PC-9 (cell line): ENCODE measurements around the gene TGDS. TPM values are rescaled to one million over a fixed set of nuclear protein-coding genes. Genes with fewer than 3 reads are reported as not detected.
A peak's percentile ranks its signal among the peaks of the same experiment; 100 is the strongest.

Experiments used
- BruUV-seq: library from RNA; stranded (reverse); fragments of 400-500 nt; replicated peaks from 2 replicates; lab custom pipeline; 2021; lab: Mats Ljungman, UMichigan
- CTCF ChIA-PET: fragments of 300-600 bp; sonication (Branson Sonifier 250); formaldehyde crosslinking; loops from one replicate; lab custom pipeline; 2022; ENCODE audit warnings: antibody characterized with exemption; lab: Charles Lee
- POLR2A ChIA-PET: fragments of 300-600 bp; sonication (Branson Sonifier 250); formaldehyde crosslinking; loops from one replicate; lab custom pipeline; 2022; ENCODE audit warnings: antibody characterized with exemption; ENCODE audit not compliant: unreplicated experiment; lab: Charles Lee
- DNase-seq, 2 experiments: peaks; one replicate each; pipeline versions ENCODE4 v3.0.0 to v3.0.0-alpha.2; 2015 to 2022; ENCODE audit warnings: mixed read lengths in 1 of 2
- H2AFZ ChIP-seq: fragments of 200-600 bp; sonication (generic); 2 replicates; pipeline ENCODE4 v1.8.1; 2017; ENCODE audit warnings: antibody characterized with exemption
- H3F3A ChIP-seq: fragments of 200-600 bp; sonication (generic); 2 replicates; pipeline ENCODE4 v1.8.1; 2017; ENCODE audit warnings: antibody characterized with exemption, mild to moderate bottlenecking, low read depth; ENCODE audit not compliant: insufficient read depth
- H3K27ac ChIP-seq: fragments of 200-600 bp; sonication (generic); 2 replicates; pipeline ENCODE4 v1.6.1; 2016; ENCODE audit warnings: mixed run types
- H3K27me3 ChIP-seq: fragments of 200-600 bp; sonication (generic); 2 replicates; pipeline ENCODE4 v1.6.1; 2016; ENCODE audit warnings: low read depth, mixed run types; ENCODE audit not compliant: insufficient read depth
- H3K36me3 ChIP-seq: fragments of 200-600 bp; sonication (generic); 2 replicates; pipeline ENCODE4 v1.6.1; 2016; ENCODE audit warnings: low read depth, mixed run types
- H3K4me1 ChIP-seq: fragments of 200-600 bp; sonication (generic); replicated peaks from 2 replicates; pipeline ENCODE4 v1.6.1; 2016; ENCODE audit warnings: mixed run types; ENCODE audit not compliant: insufficient read depth
- H3K4me2 ChIP-seq: fragments of 200-600 bp; sonication (generic); 2 replicates; pipeline ENCODE4 v1.6.1; 2017; ENCODE audit warnings: mixed run types
- H3K4me3 ChIP-seq: fragments of 200-600 bp; sonication (generic); 2 replicates; pipeline ENCODE4 v1.6.1; 2016; ENCODE audit warnings: mixed run types
- H3K79me2 ChIP-seq: fragments of 200-600 bp; sonication (generic); 2 replicates; pipeline ENCODE4 v1.6.1; 2017; ENCODE audit warnings: low read depth, mixed run types
- H3K9me2 ChIP-seq: fragments of 200-600 bp; sonication (generic); 2 replicates; pipeline ENCODE4 v1.8.1; 2017; ENCODE audit warnings: mild to moderate bottlenecking; ENCODE audit not compliant: insufficient read depth
- H3K9me3 ChIP-seq: fragments of 200-600 bp; sonication (generic); 2 replicates; pipeline ENCODE4 v1.8.1; 2016; ENCODE audit warnings: low read depth; ENCODE audit not compliant: insufficient read depth
- H4K20me1 ChIP-seq: fragments of 200-600 bp; sonication (generic); 2 replicates; pipeline ENCODE4 v1.8.1; 2017; ENCODE audit not compliant: insufficient read depth
- EZH2 ChIP-seq: fragments of 200-600 bp; sonication (generic); IDR thresholded peaks from 2 replicates; pipeline ENCODE4 v1.8.0; 2017; ENCODE audit warnings: antibody characterized with exemption, low read depth
- intact Hi-C: fragments of 100-400 bp; cut with micrococcal nuclease; formaldehyde crosslinking; loops from one replicate; pipeline ENCODE4 v1.10.0; 2022; ENCODE audit not compliant: unreplicated experiment
- total RNA-seq: library from RNA; stranded (reverse); gene quantifications from 2 replicates; pipeline ENCODE4 v1.2.3, GENCODE V29; 2021
- TF ChIP-seq, protein P1 (sequence below): fragments of 200-600 bp; sonication (generic); conservative IDR thresholded peaks from 2 replicates; pipeline ENCODE4 v1.6.1; 2017; ENCODE audit warnings: mixed run types, antibody characterized with exemption, mild to moderate bottlenecking, moderate library complexity

Gene TGDS
- total RNA-seq, 1 experiment from 2014 or later: 6.2 TPM

DNA sequence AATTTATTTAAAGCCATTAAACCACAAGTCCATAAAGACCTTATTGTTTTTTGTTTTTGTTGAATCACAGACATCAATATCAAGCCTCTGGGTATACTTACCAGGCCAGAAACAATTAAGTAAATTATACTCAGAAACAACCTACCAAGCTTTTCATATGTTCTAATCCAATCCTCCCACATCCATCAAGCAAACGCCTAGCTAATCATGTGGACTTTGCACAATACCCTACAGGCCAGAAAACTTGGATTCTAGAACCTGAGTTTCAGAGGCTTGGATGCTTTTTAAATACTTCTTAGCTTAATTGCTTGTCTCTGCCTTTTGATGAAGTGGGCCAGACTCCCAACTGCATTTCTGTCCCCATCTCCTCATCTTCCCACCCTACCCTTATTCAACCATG lies 39.9 kb downstream of the TGDS start:
- Histone ChIP-seq H3K9me2 (no peaks in the 10 kb centered on the region), H3K79me2 (no peaks in the 10 kb centered on the region), H3K4me2 (no peak overlapping the region), H3K4me1 (peaks cover 5% of the 10 kb centered on the region), H4K20me1 (no peaks in the 10 kb centered on the region), H3K9me3 (no peaks in the 10 kb centered on the region), H3K36me3 (no peaks in the 10 kb centered on the region), H3K27me3 (no peaks in the 10 kb centered on the region), H3F3A (0 out of 2 replicates have a peak, but pooled peaks cover 2% of the 10 kb centered on the region), H3K4me3 (no peak overlapping the region), H2AFZ (no peak overlapping the region), H3K27ac (no peak overlapping the region)
- BruUV-seq: no TSS peak
- TF ChIP-seq EZH2: no peak
- TF ChIP-seq, protein P1, sequence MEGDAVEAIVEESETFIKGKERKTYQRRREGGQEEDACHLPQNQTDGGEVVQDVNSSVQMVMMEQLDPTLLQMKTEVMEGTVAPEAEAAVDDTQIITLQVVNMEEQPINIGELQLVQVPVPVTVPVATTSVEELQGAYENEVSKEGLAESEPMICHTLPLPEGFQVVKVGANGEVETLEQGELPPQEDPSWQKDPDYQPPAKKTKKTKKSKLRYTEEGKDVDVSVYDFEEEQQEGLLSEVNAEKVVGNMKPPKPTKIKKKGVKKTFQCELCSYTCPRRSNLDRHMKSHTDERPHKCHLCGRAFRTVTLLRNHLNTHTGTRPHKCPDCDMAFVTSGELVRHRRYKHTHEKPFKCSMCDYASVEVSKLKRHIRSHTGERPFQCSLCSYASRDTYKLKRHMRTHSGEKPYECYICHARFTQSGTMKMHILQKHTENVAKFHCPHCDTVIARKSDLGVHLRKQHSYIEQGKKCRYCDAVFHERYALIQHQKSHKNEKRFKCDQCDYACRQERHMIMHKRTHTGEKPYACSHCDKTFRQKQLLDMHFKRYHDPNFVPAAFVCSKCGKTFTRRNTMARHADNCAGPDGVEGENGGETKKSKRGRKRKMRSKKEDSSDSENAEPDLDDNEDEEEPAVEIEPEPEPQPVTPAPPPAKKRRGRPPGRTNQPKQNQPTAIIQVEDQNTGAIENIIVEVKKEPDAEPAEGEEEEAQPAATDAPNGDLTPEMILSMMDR: no peak
- CTCF ChIA-PET: no interaction called here
- POLR2A ChIA-PET: no interaction called here
- DNase-seq: peak in 1 of 2 experiments; percentile 25
- intact Hi-C loops: no loop called here

DNA sequence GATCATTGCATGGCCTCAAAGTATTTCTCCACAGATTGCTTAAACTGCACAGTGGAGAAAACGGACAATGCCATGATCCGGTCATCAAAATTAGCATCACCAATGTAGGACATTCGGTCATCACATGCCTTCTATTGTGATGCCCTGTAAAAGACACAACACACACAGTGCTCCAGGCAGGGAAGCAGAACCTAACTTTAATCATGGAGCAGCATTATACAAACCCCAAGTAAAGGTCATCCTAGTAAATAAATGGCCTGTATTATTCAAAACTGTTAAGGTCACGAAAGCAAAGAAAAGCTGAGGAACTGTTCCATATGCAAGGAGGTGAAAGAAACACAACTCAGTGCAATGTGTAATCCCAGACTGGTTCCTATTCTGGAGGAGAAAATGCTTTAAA lies 42.2 kb downstream of the TGDS start:
- no peaks in the 10 kb centered on the region for H3K27me3 ChIP-seq
- H3K36me3 ChIP-seq: no peaks in the 10 kb centered on the region
- no peaks in the 10 kb centered on the region for H3K79me2 ChIP-seq
- H3K9me2 ChIP-seq: no peaks in the 10 kb centered on the region
- H3F3A ChIP-seq: peaks cover 23% of the 10 kb centered on the region
- TF ChIP-seq, protein P1: no peak
- TF ChIP-seq EZH2: no peak
- H3K27ac ChIP-seq: no peak overlapping the region
- no TSS peak for BruUV-seq
- POLR2A ChIA-PET: no interaction called here
- CTCF ChIA-PET: no interaction called here
- no peak overlapping the region for H3K4me2 ChIP-seq
- peak in 1 of 2 experiments; percentile 19 for DNase-seq
- intact Hi-C loops: no loop called here
- no peak overlapping the region for H3K4me3 ChIP-seq
- no peaks in the 10 kb centered on the region for H4K20me1 ChIP-seq
- H3K4me1 ChIP-seq: peaks cover 14% of the 10 kb centered on the region
- no peak overlapping the region for H2AFZ ChIP-seq
- H3K9me3 ChIP-seq: no peaks in the 10 kb centered on the region

DNA sequence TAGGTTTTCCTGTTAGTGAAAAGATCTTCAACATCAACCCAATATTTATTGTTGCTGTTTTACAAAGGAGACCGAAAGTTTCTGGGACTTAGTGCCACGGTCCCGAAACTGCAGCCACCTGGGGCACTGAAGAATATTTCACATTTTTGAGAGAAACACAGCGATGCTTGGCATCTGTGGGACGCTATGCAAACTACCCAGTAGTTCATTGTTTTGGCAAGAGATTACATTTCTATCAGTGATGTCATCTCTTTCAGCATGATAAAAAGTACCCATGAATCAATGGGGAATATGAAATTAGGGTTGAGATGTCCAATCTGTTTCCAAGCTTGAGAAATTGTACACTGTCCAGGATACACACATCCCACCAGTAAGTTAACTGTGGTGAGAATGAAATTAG lies 43.9 kb downstream of the TGDS start:
- POLR2A ChIA-PET: no interaction called here
- intact Hi-C loops: no loop called here
- no peak for DNase-seq
- Histone ChIP-seq H3K9me2 (no peaks in the 10 kb centered on the region), H3K4me3 (no peak overlapping the region), H3K9me3 (no peaks in the 10 kb centered on the region), H4K20me1 (no peaks in the 10 kb centered on the region), H2AFZ (no peak overlapping the region), H3K36me3 (no peaks in the 10 kb centered on the region), H3K27ac (no peak overlapping the region), H3K27me3 (no peaks in the 10 kb centered on the region), H3K4me1 (peaks cover 22% of the 10 kb centered on the region), H3K4me2 (no peak overlapping the region), H3K79me2 (no peaks in the 10 kb centered on the region), H3F3A (peaks cover 32% of the 10 kb centered on the region)
- BruUV-seq: no TSS peak
- CTCF ChIA-PET: no interaction called here
- no peak for TF ChIP-seq EZH2
- TF ChIP-seq, protein P1: no peak
